ENCODE measurements around the gene ACADM.

GRCh38 chr1:75725861-75726361 lies 1.4 kb downstream of the ACADM start:
- TF ChIP-seq POLR2A (IDR thresholded peaks at IDR 0.05), result no peak
- TF ChIP-seq, protein P1, sequence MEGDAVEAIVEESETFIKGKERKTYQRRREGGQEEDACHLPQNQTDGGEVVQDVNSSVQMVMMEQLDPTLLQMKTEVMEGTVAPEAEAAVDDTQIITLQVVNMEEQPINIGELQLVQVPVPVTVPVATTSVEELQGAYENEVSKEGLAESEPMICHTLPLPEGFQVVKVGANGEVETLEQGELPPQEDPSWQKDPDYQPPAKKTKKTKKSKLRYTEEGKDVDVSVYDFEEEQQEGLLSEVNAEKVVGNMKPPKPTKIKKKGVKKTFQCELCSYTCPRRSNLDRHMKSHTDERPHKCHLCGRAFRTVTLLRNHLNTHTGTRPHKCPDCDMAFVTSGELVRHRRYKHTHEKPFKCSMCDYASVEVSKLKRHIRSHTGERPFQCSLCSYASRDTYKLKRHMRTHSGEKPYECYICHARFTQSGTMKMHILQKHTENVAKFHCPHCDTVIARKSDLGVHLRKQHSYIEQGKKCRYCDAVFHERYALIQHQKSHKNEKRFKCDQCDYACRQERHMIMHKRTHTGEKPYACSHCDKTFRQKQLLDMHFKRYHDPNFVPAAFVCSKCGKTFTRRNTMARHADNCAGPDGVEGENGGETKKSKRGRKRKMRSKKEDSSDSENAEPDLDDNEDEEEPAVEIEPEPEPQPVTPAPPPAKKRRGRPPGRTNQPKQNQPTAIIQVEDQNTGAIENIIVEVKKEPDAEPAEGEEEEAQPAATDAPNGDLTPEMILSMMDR (IDR thresholded peaks at IDR 0.05), result no peak
